HG03575 (cell line): ENCODE results near the gene ASIC4.

Source experiments
- ATAC-seq: cut with Tn5 transposase; IDR thresholded peaks from one replicate; pipeline ENCODE4 v1.9.1; 2021; ENCODE audit not compliant: unreplicated experiment, insufficient number of reproducible peaks, low FRiP score; ENCODE audit errors: extremely low read depth

Gene ASIC4

DNA sequence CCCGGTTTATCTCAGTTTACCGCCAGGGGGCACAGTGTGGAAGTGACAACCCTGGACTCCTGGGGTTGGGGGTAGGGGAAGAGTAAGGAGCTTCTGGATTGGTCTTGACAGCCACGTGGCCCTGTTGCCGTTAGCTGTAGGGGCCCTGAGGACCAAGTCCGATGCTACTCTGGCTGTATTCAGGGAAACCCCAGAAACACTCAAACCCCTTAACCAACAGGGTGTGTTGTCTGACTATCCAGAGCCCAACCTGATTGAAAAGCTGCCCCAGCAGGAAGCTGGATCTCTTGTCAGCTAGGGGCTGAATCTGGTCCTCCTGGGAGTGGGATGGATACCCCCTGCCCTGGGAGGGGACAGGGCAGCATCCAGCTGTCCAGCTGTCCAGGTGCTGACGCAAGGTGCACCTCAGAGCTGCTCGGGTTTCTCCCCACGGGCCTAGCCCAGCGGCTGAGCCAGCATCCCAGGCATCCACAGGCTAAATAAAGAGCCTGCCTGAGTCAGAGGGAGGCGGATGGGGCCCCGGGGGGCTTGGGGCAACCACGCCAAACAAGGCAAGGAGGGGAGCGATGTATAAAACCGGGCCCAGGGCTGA is 18.7 kb upstream of the ASIC4 start:
- no peak for ATAC-seq

DNA sequence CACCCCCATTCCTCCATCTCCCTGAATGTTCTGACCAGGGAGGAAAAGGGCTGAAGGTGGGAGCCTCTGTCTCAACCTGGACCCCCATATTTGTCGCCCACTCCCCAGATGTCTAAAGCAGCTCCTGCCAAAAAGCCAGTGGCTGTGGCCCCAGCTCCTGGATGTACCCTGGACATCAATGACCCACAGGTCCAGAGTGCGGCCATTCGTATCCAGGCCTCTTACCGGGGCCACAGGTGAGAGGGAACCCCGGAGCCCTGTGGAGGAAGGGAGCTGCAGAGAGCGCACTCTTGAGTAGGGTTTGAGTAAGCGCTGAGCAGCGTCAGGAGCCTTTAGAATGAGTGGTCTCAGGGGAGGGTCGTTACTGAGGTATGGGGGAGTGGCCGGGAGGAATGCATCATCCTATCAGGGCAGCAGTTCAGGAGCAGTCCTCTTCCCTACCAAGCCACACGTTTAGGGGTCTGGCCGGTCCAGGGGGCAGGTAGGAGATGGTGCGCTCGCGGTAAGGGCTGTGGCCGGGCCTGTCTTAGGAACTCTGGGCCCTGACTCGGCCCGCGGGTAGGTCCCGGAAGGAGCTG is 17.9 kb upstream of the ASIC4 start:
- ATAC-seq = no peak

DNA sequence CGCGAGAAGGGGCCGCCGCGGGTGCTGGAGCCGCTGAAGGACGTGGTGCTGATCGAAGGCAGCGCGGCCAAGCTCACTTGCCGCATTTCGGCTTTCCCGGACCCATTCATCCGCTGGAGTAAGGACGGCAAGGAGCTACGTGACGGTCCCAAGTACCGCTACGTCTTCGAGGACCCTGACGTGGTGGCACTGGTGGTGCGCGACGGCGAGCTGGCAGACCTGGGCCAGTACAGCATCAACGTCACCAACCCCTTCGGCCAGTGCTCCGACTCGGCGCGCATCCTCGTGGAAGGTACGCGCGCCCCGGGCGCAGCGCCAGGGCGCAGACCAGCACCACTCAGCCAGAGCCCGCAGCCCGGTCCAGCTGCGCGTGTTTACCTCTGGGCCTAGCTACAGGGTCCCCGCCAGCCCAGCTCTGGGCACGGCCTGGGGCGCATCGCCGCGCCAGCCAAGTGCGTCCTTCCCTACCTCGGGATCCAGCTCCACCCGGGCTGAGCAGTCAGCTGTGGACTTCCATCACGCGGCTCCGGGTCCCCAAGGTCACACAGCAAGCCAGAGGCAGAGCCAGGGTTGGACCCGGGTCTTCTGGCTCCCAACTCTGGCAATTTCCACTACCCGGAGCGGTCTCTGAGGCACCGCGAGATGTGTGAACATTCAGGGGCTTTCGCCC is 17.3 kb upstream of the ASIC4 start:
- no peak for ATAC-seq

DNA sequence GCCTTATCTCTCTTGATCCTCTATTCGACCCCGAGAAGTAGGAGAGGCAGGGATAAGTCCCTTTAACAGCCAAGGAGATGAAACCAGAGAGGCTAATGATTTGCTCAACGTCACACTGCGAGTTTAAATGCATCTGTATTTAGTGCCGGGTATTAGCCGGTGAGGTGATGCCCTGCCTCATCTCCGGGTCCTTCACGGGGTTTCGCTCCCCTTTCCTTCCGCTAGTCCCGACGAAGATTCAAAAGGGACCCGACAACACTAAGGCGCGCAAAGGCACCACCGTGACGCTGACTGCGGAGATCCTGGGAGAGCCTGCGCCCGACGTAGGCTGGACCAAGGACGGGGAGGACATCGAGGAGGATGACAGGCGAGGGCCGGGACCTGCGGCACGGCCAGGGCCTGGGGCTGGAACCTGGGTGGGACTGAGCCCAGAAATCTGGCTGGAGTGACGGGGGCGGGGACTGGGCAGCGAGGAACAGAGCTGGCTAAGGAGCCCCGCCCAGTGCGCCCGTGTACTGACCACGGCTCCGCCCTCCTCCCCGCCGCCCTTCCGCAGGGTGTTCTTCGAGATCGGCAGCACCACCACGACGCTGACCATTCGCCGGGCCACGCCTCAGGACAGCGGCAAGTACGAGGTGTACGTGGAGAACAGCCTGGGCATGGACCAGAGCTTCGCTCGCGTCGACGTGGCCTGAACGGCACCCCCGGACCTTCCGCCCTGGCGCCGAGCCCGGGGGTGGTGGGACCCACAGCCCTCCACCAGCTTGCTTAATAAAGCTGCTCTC is 16.6 kb upstream of the ASIC4 start:
- ATAC-seq = no peak

DNA sequence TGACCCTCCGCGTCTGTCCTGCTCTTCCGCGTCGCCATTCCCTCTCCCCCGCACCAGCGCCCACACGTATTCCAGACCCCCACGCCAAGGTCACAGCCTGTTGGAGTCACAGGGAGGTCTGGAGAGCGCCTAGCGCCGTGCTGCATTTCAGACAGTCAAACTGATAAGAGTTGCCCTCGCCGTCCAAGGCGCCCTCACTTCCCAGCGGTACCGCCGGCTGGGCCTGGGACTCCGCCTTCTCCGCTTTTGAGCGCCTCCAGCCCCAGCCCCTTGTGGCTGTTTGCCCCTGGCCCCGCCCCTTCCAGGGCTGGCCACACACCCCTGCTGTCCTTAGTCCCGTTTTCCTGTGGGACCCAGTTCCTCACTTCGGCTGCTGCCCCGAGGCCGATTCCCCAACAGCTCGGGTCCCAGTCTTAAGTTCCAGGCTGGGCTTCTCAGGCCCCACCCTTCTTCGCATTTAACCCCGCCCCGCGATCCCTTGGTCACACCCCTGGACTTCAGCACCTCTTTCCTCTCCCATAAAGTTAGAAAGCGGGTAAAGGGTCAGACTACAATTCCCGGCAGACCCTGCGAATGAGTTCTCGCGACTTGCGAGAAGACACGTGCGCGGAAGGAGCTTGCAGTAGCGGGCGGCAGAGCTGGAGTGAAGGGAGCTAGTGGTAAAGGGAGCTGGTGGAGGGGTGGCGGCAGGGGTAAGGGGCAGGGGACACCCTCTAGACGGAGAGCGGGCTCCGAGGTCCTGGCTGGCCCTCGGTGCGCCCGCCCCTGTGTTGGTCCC is 15.8 kb upstream of the ASIC4 start, which contains the start of gene GMPPA:
TSS of gene GMPPA (plus strand) at position 612 of the 778 bp plus-strand sequence. CDS start 1,085 bp downstream, outside the sequence.
- peak; percentile 95 for ATAC-seq

DNA sequence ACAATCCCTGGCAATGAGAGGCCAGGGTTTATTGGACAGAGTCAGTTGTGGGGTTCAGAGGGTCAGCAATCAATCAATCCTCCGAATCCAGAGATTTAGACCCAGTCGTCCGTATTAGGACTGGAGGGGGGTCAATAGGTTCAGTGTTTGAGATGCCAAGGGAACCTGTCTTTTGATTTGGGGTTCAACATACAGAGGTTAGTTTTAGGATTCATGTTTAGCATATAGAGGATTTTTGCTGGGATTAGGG is 15.3 kb upstream of the ASIC4 start:
- no peak for ATAC-seq

DNA sequence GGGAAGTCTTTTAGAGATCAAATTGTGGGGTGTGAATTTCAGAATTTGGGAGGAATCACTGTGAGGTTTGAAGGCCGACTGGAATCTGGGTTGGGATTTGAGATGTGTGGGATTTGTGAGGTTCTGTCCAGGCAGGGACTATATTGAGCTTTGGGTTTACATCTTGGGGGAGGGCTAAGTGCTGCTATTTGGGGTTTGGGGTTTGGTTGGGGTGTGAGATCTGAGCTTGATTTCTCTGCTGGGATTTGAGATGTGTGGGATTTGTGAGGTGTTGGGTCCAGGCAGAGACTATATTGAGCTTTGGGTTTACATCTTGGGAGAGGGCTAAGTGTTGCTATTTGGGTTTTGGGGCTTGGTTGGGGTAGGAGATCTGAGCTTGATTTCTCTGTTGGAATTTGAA is 14.7 kb upstream of the ASIC4 start:
- ATAC-seq = no peak

DNA sequence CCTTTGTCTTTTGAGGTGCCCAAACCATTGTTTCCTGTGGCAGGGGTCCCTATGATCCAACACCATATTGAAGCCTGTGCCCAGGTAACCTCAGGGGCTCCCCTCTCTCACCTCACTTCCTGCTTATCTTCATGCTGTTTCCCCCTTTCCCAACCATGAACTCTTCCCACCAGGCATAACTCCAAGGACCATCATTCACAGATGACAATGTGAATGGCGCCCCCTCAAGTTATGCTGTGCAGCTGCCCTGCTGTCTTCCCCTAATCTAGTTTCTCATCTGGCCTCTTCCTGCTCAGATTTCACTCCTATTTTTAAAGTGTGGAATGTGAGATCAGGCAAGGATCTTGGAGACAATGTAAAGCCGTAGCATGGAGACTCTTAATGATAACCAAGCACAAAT is 14.1 kb upstream of the ASIC4 start:
- no peak for ATAC-seq

DNA sequence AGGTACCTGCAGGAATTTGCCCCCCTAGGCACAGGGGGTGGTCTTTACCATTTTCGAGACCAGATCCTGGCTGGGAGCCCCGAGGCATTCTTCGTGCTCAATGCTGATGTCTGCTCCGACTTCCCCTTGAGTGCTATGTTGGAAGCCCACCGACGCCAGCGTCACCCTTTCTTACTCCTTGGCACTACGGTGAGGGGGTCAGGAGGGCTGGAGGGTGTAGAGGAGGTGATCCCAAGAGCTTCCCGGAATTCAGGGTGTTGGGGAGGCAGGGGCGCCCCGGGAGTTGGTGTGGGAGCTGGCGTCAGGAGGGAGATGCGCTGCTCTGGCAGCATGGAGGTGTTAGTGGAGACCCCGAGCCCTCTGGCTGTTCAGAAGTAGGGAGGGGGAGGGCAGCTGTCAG is 12.4 kb upstream of the ASIC4 start:
- no peak for ATAC-seq

DNA sequence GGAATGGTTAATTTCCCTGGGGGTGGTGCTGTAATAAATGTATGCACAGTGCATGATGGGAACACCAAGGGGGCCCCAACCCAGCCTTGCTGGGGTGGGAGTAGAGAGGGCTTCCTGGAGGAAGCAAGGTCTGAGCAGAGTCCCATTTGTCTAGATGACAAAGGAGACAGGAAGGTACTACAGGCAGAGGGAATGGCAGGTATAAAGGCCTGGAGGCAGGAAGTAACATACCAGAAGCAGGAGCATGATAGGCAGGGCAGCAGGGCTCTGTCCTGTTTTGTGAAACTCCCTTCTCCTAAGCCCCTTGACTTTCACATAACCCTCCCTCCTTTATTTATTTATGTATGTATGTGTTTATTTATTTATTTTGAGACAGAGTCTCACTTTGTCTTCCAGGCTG is 11.7 kb upstream of the ASIC4 start:
- no peak for ATAC-seq

DNA sequence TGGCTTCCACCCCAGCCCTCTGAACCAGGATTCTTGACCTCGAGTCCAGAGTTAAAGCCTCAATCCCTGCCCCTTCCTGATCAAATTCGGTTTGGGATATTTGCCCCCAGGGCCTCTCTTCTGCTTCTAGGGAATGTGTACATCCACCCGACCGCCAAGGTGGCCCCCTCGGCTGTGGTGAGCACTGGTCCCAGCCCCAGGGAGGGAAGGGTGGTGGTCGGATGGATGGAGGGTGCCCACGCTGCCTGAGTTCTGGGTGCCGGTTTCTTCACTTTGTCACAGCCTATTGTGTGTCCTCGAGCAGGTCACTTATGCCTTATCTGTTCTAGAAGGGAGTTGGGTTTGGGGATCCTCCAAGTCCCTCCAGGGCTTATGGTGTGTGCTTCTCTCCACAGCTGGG is 8.7 kb upstream of the ASIC4 start:
- ATAC-seq = no peak

DNA sequence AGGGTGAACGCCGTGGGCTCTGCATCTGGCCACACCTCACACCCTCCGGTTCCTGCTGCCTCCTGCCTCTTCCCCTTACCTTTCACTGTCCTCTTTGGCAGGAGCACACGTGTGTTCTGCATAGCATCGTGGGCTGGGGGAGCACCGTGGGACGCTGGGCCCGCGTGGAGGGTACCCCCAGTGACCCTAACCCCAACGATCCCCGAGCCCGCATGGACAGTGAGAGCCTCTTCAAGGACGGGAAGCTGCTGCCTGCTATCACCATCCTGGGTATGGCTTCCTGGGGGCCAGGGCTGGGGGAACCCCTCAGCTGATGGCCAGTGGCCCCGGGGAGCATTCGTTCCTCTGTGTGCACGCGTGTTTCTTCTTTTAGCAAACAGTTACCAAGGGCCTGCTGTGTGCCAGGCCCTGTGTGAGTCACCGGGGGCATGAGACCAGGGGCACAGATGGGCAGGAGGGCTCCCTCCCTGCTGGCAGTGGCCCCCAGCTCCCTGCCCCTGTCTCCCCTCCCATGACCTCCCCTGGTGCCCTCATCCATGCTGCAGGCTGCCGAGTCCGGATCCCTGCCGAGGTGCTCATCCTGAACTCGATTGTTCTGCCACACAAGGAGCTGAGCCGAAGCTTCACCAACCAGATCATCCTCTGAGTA is 8.0 kb upstream of the ASIC4 start:
- no peak for ATAC-seq

DNA sequence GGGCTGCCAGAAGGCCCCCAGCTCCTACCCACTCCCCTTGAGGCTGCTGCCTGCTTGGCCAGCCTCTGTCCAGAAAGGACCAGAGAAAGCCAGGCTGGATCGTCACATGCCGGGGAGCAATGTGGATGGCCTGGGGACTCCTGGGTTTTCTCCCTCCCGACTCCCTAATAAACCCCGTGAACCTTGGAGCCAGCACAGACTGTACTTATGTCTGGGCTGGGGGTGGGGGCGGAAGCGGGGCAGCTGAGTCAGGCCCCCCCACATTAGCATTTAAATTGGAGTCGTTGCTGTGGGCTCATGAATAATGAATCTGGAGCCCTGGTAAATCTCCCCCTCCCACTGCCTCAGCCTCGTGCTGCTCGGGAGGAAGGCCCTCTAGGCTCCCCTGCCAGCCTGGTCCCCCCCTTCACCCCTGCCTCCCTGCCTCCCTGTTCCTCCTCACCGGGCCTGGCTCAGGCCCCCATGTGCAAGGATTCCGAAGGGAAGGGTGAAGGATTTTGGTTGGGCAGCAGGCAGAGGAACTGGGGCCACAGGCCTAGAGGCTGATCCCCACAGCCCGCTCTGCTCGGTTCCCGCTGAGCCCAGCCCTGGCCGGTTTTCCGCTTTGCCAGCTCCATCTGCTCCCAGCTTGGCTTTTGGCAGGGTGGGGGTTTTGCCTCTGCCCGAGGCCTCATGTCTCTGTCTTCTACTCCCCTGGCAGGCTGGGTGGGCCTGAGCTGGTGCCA is 7.3 kb upstream of the ASIC4 start:
- no peak for ATAC-seq

DNA sequence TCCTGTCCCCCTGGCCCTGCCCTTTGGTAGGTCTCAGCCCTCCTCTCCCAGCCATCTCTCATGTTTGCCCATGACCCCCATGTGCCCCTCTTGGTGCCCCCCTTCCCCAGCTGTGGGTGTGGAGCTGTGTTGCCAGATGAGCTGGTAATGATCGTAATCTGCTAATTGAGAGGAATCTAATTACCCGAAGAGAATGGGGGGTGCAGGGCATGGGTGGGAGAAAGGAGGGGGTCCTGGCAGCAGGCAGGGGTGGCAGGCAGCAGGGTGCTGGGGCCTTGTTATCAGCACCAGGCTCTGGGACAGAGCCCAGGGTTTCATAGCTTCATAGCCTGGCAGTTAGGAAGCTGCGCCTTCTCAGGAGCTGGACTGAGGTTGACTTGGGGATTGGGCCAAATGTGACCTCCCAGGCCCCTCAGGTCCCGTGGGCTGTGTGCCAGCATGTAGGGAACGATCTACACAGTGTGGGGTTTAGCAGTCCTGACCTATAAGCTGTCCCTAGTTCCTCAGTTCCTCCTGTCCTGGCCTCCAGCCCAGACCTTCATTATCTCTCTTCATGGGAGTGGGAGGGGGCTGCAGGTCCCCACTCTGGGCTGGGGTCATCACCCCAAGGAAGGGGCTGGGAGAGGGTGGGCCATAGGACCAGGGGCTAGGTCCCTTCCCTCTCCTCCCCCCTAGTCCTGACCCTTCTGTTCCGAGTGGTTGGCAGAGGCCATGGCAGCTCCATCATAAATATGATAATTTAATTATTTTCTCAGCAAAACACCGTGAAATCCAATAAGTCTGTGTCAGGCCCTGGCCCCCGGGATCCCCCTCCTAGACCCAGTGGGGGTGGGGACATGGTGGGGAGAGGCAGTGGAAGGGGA is 6.5 kb upstream of the ASIC4 start:
- ATAC-seq = no peak

DNA sequence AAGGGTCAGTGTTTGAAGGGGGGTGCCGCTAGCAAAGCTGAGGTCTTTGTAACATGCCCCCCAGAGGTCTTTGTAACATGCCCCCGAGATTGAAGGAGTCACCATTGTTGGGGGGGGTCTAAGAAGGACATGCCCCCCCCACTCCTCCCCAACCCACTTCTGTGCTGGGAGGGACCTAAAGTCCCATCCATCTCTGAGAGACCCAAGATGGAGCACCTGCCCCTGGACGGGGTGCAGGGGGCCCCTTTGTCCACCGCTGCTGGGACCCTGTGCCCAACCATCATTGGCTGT is 5.9 kb upstream of the ASIC4 start:
- ATAC-seq = no peak

DNA sequence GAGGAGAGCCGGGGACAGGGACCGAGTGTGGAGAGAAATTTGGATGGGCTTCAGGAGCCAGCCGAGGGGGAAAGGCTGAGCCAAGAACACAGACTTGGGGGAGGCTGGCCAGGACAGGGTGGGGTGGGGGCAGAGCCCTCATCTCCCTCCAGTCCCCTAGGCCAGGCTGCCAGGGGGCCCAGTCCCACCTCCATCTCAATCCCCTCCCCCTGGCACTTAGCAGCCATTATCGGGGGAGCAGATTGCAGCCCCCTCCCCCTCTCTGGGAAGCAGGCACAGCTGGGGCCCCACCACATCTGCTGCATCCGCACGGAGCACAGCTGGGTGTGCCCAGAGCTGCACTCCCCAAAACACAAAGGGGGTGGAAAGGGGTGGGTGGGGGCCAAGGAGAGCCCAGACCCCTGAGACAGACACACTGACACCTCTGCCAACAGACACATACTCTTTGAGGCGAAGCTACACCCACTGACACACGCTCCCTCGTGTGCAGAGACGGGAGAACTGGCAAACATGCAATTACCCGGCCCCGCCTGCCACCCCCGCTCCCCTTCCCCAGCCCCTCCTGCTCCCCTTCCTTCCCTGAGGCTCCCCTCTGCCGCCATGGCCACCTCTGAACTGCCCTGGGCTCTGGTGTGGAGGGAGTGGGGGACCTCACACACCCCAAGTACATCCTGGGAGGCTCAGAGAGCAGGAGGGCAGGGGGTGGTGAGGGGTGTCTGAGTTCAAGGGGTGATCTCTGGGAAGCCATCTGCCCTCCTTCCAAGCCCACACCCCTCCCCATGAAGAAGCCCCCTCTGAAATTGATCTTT is 5.1 kb upstream of the ASIC4 start:
- no peak for ATAC-seq
